H1 (cell line): ENCODE data around the gene CFAP221. TPM values are rescaled to one million over a fixed set of nuclear protein-coding genes. Genes with fewer than 3 reads are reported as not detected.

Source experiments
- CTCF ChIA-PET: fragments of 300-600 bp; sonication (Branson Sonifier 250); formaldehyde crosslinking; loops from one replicate; lab custom pipeline; 2021; ENCODE audit not compliant: partially characterized antibody; lab: Charles Lee
- POLR2A ChIA-PET: fragments of 300-600 bp; sonication (Branson Sonifier 250); formaldehyde crosslinking; loops from one replicate; lab custom pipeline; 2021; ENCODE audit warnings: inconsistent platforms; ENCODE audit not compliant: partially characterized antibody; lab: Charles Lee
- DNase-seq, 2 experiments: peaks; one replicate each; pipeline versions ENCODE4 v3.0.0 to v3.0.0-alpha.2; 2010 to 2022; ENCODE audit warnings: low spot score in 2 of 2, low read depth in 1 of 2, mixed read lengths in 1 of 2
- FAIRE-seq: peaks from 2 replicates; lab custom pipeline; 2011; peaks lifted over from hg19 to GRCh38; lab: Jason Lieb, UNC
- H2AFZ ChIP-seq: 2 replicates; pipeline ENCODE4 v1.8.1; 2012; ENCODE audit warnings: low read length, inconsistent platforms
- H2AK5ac ChIP-seq: 2 replicates; pipeline ENCODE4 v1.6.1; 2013; ENCODE audit warnings: low read depth, low read length
- H2BK120ac ChIP-seq: replicated peaks from 2 replicates; pipeline ENCODE3; 2013; ENCODE audit warnings: low read depth, low read length, inconsistent platforms
- H2BK12ac ChIP-seq: 2 replicates; pipeline ENCODE4 v1.6.1; 2013; ENCODE audit warnings: low read depth, low read length
- H2BK15ac ChIP-seq: 2 replicates; pipeline ENCODE4 v1.6.1; 2013; ENCODE audit warnings: low read length
- H2BK20ac ChIP-seq: 2 replicates; pipeline ENCODE4 v1.6.1; 2013; ENCODE audit warnings: low read length
- H2BK5ac ChIP-seq: 2 replicates; pipeline ENCODE4 v1.6.1; 2013; ENCODE audit warnings: low read depth, low read length
- H3K14ac ChIP-seq: 2 replicates; pipeline ENCODE4 v1.6.1; 2013; ENCODE audit warnings: inconsistent platforms; ENCODE audit not compliant: insufficient read length
- H3K18ac ChIP-seq: 2 replicates; pipeline ENCODE4 v1.6.1; 2013; ENCODE audit warnings: low read length; ENCODE audit errors: extremely low read depth
- H3K23ac ChIP-seq: 2 replicates; pipeline ENCODE4 v1.6.1; 2013; ENCODE audit warnings: inconsistent platforms; ENCODE audit not compliant: insufficient read length
- H3K23me2 ChIP-seq: 2 replicates; pipeline ENCODE4 v1.6.1; 2013; ENCODE audit warnings: low read depth, low read length
- H3K27ac ChIP-seq: 2 replicates; pipeline ENCODE4 v1.6.1; 2011; ENCODE audit warnings: low read depth, low read length, inconsistent platforms
- H3K27me3 ChIP-seq, 4 experiments: replicated peaks in 1 of 4; 1 replicate in 1 of 4; 2 replicates in 3 of 4; pipeline versions ENCODE4 v1.6.1 to v1.8.1; 2011 to 2013; ENCODE audit warnings: low read length in 3 of 4, mild to moderate bottlenecking in 3 of 4, inconsistent platforms in 2 of 4, mixed read lengths in 2 of 4, moderate library complexity in 1 of 4; ENCODE audit not compliant: control insufficient read depth in 3 of 4, insufficient read depth in 3 of 4; ENCODE audit errors: extremely low read depth in 1 of 4
- H3K36me3 ChIP-seq, 4 experiments: 2 replicates each; pipeline versions ENCODE4 v1.6.1 to v1.8.1; 2011 to 2013; ENCODE audit warnings: mild to moderate bottlenecking in 4 of 4, low read length in 3 of 4, moderate library complexity in 2 of 4, control low read depth in 1 of 4, inconsistent platforms in 1 of 4; ENCODE audit not compliant: insufficient read depth in 4 of 4, control insufficient read depth in 2 of 4
- H3K4ac ChIP-seq: replicated peaks from 2 replicates; pipeline ENCODE3; 2013; ENCODE audit warnings: low read length, low read depth, mixed read lengths, inconsistent platforms; ENCODE audit not compliant: insufficient read length
- H3K4me1 ChIP-seq, 4 experiments: replicated peaks in 1 of 4; 1 replicate in 1 of 4; 2 replicates in 3 of 4; pipeline versions ENCODE4 v1.6.1 to v1.8.1; 2011 to 2013; ENCODE audit warnings: low read length in 3 of 4, inconsistent platforms in 2 of 4, mixed read lengths in 1 of 4; ENCODE audit not compliant: insufficient read depth in 4 of 4, control insufficient read depth in 3 of 4
- H3K4me2 ChIP-seq, 2 experiments: 2 replicates each; pipeline versions ENCODE4 v1.6.1 to v1.8.1; 2011 to 2013; ENCODE audit warnings: low read depth in 2 of 2, low read length in 2 of 2, control low read depth in 1 of 2, inconsistent platforms in 1 of 2, mild to moderate bottlenecking in 1 of 2; ENCODE audit not compliant: insufficient read depth in 1 of 2
- H3K4me3 ChIP-seq, 4 experiments: fragments of 200-600, 300-600 bp in 1 of 4; sonication (generic), shearing (Covaris generic), sonication (Bioruptor Twin) in 1 of 4; 2 replicates each; pipeline versions ENCODE4 v1.5.1 to v1.8.1; 2011 to 2016; ENCODE audit warnings: low read length in 4 of 4, low read depth in 3 of 4, control low read depth in 2 of 4, inconsistent platforms in 2 of 4, mild to moderate bottlenecking in 2 of 4, mixed read lengths in 1 of 4, moderate library complexity in 1 of 4; ENCODE audit not compliant: insufficient read depth in 2 of 4; ENCODE audit errors: extremely low read depth in 1 of 4
- H3K56ac ChIP-seq: replicated peaks from 2 replicates; pipeline ENCODE3; 2013; ENCODE audit warnings: low read depth, mild to moderate bottlenecking, mixed read lengths, low read length, inconsistent platforms; ENCODE audit not compliant: insufficient read length
- H3K79me1 ChIP-seq: 2 replicates; pipeline ENCODE4 v1.6.1; 2013; ENCODE audit warnings: low read depth, low read length, control low read depth
- H3K79me2 ChIP-seq, 2 experiments: 2 replicates each; pipeline versions ENCODE4 v1.6.1 to v1.8.1; 2012 to 2013; ENCODE audit warnings: low read length in 2 of 2, mild to moderate bottlenecking in 2 of 2, inconsistent platforms in 1 of 2; ENCODE audit not compliant: insufficient read depth in 2 of 2, control insufficient read depth in 1 of 2
- H3K9ac ChIP-seq, 4 experiments: replicated peaks in 1 of 4; 1 replicate in 1 of 4; 2 replicates in 3 of 4; pipeline versions ENCODE4 v1.6.1 to v1.8.1; 2011 to 2013; ENCODE audit warnings: low read depth in 3 of 4, low read length in 3 of 4, control low read depth in 2 of 4, mild to moderate bottlenecking in 2 of 4, moderate library complexity in 2 of 4, inconsistent platforms in 1 of 4; ENCODE audit errors: extremely low read depth in 1 of 4
- H3K9me3 ChIP-seq, 2 experiments: 2 replicates each; pipeline versions ENCODE4 v1.6.1 to v1.8.1; 2012 to 2013; ENCODE audit warnings: mild to moderate bottlenecking in 2 of 2, moderate library complexity in 2 of 2, control low read depth in 1 of 2, inconsistent platforms in 1 of 2, low read depth in 1 of 2, low read length in 1 of 2, mixed read lengths in 1 of 2; ENCODE audit not compliant: insufficient read depth in 2 of 2
- H4K20me1 ChIP-seq, 2 experiments: replicated peaks in 1 of 2; 2 replicates each; pipeline versions ENCODE3 to v1.8.1; 2011 to 2013; ENCODE audit warnings: inconsistent platforms in 2 of 2, low read length in 2 of 2, mild to moderate bottlenecking in 1 of 2; ENCODE audit not compliant: insufficient read depth in 2 of 2, control insufficient read depth in 1 of 2
- H4K5ac ChIP-seq: 2 replicates; pipeline ENCODE4 v1.6.1; 2013; ENCODE audit warnings: low read length, low read depth, mixed read lengths, inconsistent platforms; ENCODE audit not compliant: insufficient read length
- H4K8ac ChIP-seq: 2 replicates; pipeline ENCODE4 v1.8.0; 2013; ENCODE audit warnings: mild to moderate bottlenecking, moderate library complexity, low read length, inconsistent platforms; ENCODE audit not compliant: insufficient read depth; ENCODE audit errors: extremely low read depth
- H4K91ac ChIP-seq: replicated peaks from 2 replicates; pipeline ENCODE3; 2013; ENCODE audit warnings: low read length, mixed read lengths, inconsistent platforms; ENCODE audit not compliant: insufficient read length
- CHD2 ChIP-seq: IDR thresholded peaks from 2 replicates; pipeline ENCODE4 v1.6.1; 2012; ENCODE audit warnings: low read length, improper control_type of control experiment
- EGR1 ChIP-seq: IDR thresholded peaks from 2 replicates; pipeline ENCODE4 v1.6.1; 2011; ENCODE audit warnings: low read depth, low read length, borderline replicate concordance
- RXRA ChIP-seq: IDR thresholded peaks from 2 replicates; pipeline ENCODE4 v1.6.1; 2011; ENCODE audit warnings: low read depth, mild to moderate bottlenecking, low read length, moderate library complexity; ENCODE audit not compliant: insufficient read depth
- SIRT6 ChIP-seq: IDR thresholded peaks from one replicate; pipeline ENCODE4 v1.7.1; 2012; ENCODE audit warnings: low read length, inconsistent platforms
- SP1 ChIP-seq: IDR thresholded peaks from 2 replicates; pipeline ENCODE4 v1.6.1; 2011; ENCODE audit warnings: low read depth, low read length
- TAF7 ChIP-seq: optimal IDR thresholded peaks from 2 replicates; pipeline ENCODE3; 2011; ENCODE audit warnings: low read depth, mild to moderate bottlenecking, inconsistent platforms, low read length, moderate library complexity, borderline replicate concordance
- WGBS, 2 experiments: shearing (Covaris generic) in 1 of 2; methylation state at CpG; one replicate each; pipeline versions ENCODE4 v1.1.6 to v1.1.7; 2013 to 2015; ENCODE audit warnings: low lambda C conversion rate in 2 of 2, mixed read lengths in 2 of 2, inconsistent platforms in 1 of 2, low coverage in 1 of 2, missing lambda C conversion rate in 1 of 2; ENCODE audit not compliant: insufficient replicate concordance in 2 of 2, insufficient coverage in 1 of 2, insufficient read length in 1 of 2; ENCODE audit errors: extremely low coverage in 1 of 2, missing lambda C conversion rate in 1 of 2; 5-methylcytosine and 5-hydroxymethylcytosine counted together
- polyA plus RNA-seq, 7 experiments: library from polyadenylated mRNA; depleted of rRNA in 3 of 7; stranded (reverse) in 5 of 7; unstranded in 2 of 7; fragments of >200 nt in 5 of 7; fragments of 200-250 nt in 2 of 7; gene quantifications; 1 replicate in 5 of 7; 2 replicates in 1 of 7; 4 replicates in 1 of 7; pipeline versions ENCODE4 v1.2.1 to v1.2.3, GENCODE V29; 2011 to 2013; ENCODE audit warnings: missing spikeins in 2 of 7, mixed read lengths in 2 of 7
- total RNA-seq: library from RNA; stranded (reverse); fragmentation: NEBNext Ultra II Directional; extraction: Animal tissue kit (Norgen Biotek cat#: 25700); gene quantifications from 2 replicates; pipeline ENCODE4 v1.2.1, GENCODE V29; 2021
- TF ChIP-seq, protein P1 (sequence below): IDR thresholded peaks from 2 replicates; pipeline ENCODE4 v1.6.1; 2012; ENCODE audit warnings: low read length, inconsistent platforms
- TF ChIP-seq, protein P2 (sequence below): IDR thresholded peaks from 2 replicates; pipeline ENCODE4 v1.6.1; 2011; ENCODE audit warnings: low read depth, mild to moderate bottlenecking, low read length; ENCODE audit not compliant: insufficient read depth

CFAP221 gene
- total and polyA plus RNA-seq, 2 of the 8 experiments (the other 6 are each of a cell fraction or from before 2014, with no cell fraction given) = 0.14 to 0.71 TPM

GRCh38 chr2:119525614-119526013, 18.6 kb upstream of the CFAP221 start:
- Histone ChIP-seq H2BK120ac (no peak overlapping the region), H3K9ac (no peak overlapping the region), H3K4ac (no peak overlapping the region), H3K27me3 (peaks cover 17 to 36% (median 33%) of the 10 kb centered on the region in 4 experiments), H2BK15ac (no peak overlapping the region), H3K79me2 (no peaks in the 10 kb centered on the region), H3K56ac (no peak overlapping the region), H4K20me1 (no peaks in the 10 kb centered on the region), H4K5ac (no peak overlapping the region), H3K18ac (no peak overlapping the region), H2BK12ac (no peak overlapping the region), H4K91ac (no peak overlapping the region), H3K4me2 (no peak overlapping the region), H3K14ac (no peak overlapping the region), H2BK20ac (0 out of 2 replicates have a peak overlapping the region, but pooled peaks have one; percentile 67), H3K27ac (no peak overlapping the region), H2BK5ac (no peak overlapping the region), H3K79me1 (no peaks in the 10 kb centered on the region), H3K23me2 (peaks cover 9% of the 10 kb centered on the region; the same call in 1 of the 2 replicates), H3K9me3 (no peaks in the 10 kb centered on the region), H2AFZ (no peak overlapping the region), H3K4me1 (peaks cover 0 to 10% (median 5%) of the 10 kb centered on the region in 4 experiments; a peak in 4 of 7 replicates), H2AK5ac (no peak overlapping the region), H3K4me3 (no peak overlapping the region), H3K23ac (no peak overlapping the region), H3K36me3 (no peaks in the 10 kb centered on the region), H4K8ac (no peak overlapping the region)
- ChIA-PET POLR2A (no interaction called here), CTCF (interaction anchor here (0.9 to 9.1 kb wide), 5 partner anchors 9 to 115 kb away, joined by 4 to 52 read pairs (median 5); no protein-coding TSS in a partner anchor)
- DNase-seq = no peak
- TF ChIP-seq EGR1 (no peak), CHD2 (no peak), SP1 (no peak), SIRT6 (no peak), TAF7 (no peak), RXRA (no peak)
- TF ChIP-seq, protein P1, sequence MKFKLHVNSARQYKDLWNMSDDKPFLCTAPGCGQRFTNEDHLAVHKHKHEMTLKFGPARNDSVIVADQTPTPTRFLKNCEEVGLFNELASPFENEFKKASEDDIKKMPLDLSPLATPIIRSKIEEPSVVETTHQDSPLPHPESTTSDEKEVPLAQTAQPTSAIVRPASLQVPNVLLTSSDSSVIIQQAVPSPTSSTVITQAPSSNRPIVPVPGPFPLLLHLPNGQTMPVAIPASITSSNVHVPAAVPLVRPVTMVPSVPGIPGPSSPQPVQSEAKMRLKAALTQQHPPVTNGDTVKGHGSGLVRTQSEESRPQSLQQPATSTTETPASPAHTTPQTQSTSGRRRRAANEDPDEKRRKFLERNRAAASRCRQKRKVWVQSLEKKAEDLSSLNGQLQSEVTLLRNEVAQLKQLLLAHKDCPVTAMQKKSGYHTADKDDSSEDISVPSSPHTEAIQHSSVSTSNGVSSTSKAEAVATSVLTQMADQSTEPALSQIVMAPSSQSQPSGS = no peak
- TF ChIP-seq, protein P2, sequence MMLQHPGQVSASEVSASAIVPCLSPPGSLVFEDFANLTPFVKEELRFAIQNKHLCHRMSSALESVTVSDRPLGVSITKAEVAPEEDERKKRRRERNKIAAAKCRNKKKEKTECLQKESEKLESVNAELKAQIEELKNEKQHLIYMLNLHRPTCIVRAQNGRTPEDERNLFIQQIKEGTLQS = no peak
- no peak for FAIRE-seq
- WGBS, 2 experiments = 89% methylated on average over 4 of the region's 4 CpGs; no CpG with 5 or more reads in 1 of the 2 experiments
